Measurements from ENCODE around the gene TCEAL9. TPM values are rescaled to one million over a fixed set of nuclear protein-coding genes. Genes with fewer than 3 reads are reported as not detected.

TCEAL9 gene, protein sequence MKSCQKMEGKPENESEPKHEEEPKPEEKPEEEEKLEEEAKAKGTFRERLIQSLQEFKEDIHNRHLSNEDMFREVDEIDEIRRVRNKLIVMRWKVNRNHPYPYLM
- 1 to 10 TPM; 6.8 to 7.5 TPM for total RNA-seq

DNA sequence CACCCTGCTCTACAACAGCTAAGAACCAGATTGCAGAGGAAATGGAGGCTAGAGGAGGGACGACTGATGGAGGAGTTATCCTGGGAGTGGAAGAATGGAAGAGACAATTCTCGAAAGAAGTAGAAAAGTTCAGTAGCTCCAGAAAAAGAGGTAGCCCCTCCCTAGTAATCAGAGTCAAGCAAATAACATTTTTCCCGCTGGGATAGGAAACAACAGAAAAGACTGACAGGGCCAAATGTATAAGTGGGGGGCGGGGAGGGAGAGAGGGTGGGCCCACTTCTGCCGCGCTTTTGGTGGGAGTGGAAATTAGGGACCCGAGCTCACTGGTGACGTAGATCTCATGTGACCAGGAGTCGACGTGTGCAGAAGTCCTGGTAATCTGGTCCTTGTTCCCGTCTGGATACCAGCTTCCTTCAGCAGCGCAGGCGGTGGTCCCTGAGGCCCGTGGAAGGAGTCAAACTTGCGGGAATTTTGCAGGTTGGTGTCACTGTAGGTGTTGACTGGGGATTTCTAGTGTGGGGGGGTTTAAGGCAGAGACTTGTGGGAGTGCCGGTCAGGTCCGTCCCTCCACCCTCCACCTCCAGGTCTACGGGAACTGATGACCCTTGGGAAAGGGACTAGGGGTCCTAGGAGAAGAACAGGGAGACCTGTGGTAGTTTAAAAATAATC lies at the start of gene TCEAL9:
TCEAL9 (plus strand) TSS at position 377 of the 669 bp plus-strand sequence. CDS start 1,179 bp downstream, outside the sequence.
- Mint-ChIP-seq H3K9me3 (no peaks in the 10 kb centered on the region), H3K27ac (peak within 1 kb of the TSS; percentile 74), H3K27me3 (no peaks in the 10 kb centered on the region), H3K4me1 (ENCODE audit: low read depth) (peaks cover 2% of the 10 kb centered on the region), H3K4me3 (peak within 1 kb of the TSS; percentile 83), H3K36me3 (ENCODE audit: low read depth) (peaks cover 3% of the 10 kb centered on the region)
- ChIA-PET CTCF (interaction anchor here (1.9 kb wide), 1 partner anchor 108 kb away, joined by 5 read pairs; no protein-coding TSS in a partner anchor), POLR2A (no interaction called here)
- TF ChIP-seq, protein P1, sequence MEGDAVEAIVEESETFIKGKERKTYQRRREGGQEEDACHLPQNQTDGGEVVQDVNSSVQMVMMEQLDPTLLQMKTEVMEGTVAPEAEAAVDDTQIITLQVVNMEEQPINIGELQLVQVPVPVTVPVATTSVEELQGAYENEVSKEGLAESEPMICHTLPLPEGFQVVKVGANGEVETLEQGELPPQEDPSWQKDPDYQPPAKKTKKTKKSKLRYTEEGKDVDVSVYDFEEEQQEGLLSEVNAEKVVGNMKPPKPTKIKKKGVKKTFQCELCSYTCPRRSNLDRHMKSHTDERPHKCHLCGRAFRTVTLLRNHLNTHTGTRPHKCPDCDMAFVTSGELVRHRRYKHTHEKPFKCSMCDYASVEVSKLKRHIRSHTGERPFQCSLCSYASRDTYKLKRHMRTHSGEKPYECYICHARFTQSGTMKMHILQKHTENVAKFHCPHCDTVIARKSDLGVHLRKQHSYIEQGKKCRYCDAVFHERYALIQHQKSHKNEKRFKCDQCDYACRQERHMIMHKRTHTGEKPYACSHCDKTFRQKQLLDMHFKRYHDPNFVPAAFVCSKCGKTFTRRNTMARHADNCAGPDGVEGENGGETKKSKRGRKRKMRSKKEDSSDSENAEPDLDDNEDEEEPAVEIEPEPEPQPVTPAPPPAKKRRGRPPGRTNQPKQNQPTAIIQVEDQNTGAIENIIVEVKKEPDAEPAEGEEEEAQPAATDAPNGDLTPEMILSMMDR (IDR thresholded peaks at IDR 0.05): no peak
- intact Hi-C loops (cut with micrococcal nuclease): no loop called here
- ATAC-seq (no peak), DNase-seq (peak; percentile 12)

DNA sequence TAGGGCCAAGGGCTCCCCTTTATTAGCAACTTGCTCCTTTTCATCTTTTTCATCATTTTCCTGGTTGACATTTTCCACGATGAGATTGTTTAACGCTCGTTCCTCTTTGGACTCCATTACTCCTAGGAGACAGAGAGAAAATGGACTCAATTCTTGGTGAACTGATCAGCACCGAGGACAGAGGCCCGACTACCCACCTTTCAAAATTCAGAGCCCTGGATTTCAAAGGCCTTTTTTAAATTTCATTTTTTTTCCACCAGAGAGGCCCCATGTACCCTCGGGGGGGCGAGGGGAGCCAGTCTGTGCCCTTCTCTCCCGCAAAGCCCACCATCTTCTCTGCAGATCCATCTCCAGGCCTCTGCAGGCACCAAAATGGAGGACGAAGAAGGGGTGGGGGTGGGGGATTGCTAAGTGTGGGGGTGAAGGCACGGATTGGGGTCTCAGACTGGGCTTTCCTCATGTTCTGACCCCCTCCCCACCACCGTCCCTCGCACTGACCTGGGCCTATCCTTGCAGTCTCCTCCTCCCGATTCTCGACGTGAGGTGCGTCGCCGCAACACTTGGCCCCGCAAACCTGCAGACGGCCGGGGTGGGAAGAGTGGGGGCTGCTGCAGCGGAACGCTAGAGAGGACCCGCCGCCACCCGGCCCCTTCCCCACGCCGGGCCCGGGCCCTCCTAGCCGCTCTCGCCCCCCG lies 46.3 kb upstream of the TCEAL9 start:
- no peaks in the 10 kb centered on the region for H3K27me3 Mint-ChIP-seq
- ATAC-seq: no peak
- ChIA-PET CTCF (no interaction called here), POLR2A (interaction anchor here (0.6 kb wide), 1 partner anchor 13 kb away, joined by 4 read pairs; no protein-coding TSS in a partner anchor)
- H3K36me3 Mint-ChIP-seq (ENCODE audit: low read depth): peaks cover 4% of the 10 kb centered on the region
- H3K9me3 Mint-ChIP-seq: no peaks in the 10 kb centered on the region
- TF ChIP-seq, protein P1 (IDR thresholded peaks at IDR 0.05): no peak
- H3K27ac Mint-ChIP-seq: no peak overlapping the region
- H3K4me1 Mint-ChIP-seq (ENCODE audit: low read depth): peaks cover 6% of the 10 kb centered on the region
- H3K4me3 Mint-ChIP-seq: peak overlapping the region; percentile 52
- peak; percentile 2 for DNase-seq
- intact Hi-C loops (cut with micrococcal nuclease): no loop called here

DNA sequence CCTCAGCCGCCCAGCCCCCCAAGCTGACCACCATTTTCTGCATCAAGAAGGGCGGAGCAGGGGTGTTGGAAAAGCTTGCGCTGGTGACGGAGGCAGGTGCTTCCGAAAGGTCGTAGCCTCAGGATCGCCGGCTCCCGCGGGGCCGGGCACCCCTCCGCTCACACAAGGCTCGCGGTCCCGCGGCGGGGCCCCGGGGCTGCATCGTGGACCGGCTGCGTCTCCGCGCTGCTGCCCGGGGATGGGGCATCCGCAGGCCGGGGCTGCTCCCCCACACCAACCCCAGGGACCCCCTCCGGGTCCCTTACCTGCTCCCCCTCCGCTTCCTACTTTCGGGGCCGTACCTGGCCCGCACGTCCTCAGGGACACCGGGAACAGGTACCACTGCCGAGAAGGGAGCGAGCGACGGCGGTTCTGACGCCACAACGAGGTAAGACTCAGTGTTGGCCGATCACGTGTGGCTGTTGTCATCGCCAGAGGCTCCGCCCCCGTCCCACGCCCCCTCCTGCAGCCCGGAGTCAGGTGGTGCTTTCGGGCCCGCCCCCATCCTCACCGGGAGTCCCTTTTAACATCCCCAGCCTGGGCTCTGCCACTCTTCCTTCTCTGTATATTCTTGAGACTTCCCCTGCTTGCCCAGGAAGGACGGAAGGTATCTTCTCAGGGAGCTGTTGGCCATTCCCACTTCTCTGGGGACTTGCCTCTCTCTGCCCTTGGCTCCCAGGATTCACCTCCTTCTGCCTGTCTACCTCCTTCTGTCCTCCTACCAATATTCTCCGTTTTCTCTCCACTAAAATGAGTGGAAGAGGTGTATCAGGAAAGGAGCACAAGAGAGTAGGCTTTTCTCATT lies 45.5 kb upstream of the TCEAL9 start, which contains the start of gene BEX2:
BEX2 (minus strand) TSS at position 436 of the 844 bp plus-strand sequence. CDS start 1,014 bp downstream, outside the sequence.
- ChIA-PET POLR2A (interaction anchor here (0.6 kb wide), 1 partner anchor 12 kb away, joined by 4 read pairs; no protein-coding TSS in a partner anchor), CTCF (no interaction called here)
- intact Hi-C loops (cut with micrococcal nuclease): no loop called here
- Mint-ChIP-seq H3K4me1 (ENCODE audit: low read depth) (peaks cover 3% of the 10 kb centered on the region), H3K9me3 (no peaks in the 10 kb centered on the region), H3K36me3 (ENCODE audit: low read depth) (peaks cover 4% of the 10 kb centered on the region), H3K4me3 (peak within 1 kb of the TSS; percentile 75), H3K27ac (peak within 1 kb of the TSS; percentile 49), H3K27me3 (no peaks in the 10 kb centered on the region)
- DNase-seq: peak; percentile 90
- peak; percentile 99 for ATAC-seq
- TF ChIP-seq, protein P1 (IDR thresholded peaks at IDR 0.05): no peak

DNA sequence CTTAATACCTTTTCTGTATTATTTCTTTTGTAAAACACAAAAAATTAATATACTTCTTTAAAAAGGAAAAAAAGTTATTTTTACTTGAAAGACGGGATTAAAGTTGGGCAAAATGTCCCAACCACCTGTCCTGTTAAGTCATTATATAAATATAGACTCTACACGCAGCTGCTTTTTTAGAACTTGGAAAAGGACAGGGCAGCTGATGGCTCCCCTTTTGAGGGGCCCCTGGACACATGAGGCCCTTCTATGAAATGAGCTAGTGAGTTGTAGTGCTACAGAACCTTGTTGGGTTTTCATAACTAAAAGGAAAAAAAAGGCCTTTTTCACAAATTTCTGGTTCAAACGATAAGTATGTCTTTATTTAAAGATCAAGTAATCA lies 44.9 kb upstream of the TCEAL9 start:
- peak overlapping the region; percentile 75 for H3K4me3 Mint-ChIP-seq
- ChIA-PET POLR2A (no interaction called here), CTCF (interaction anchor here (1.1 kb wide), 1 partner anchor 153 kb away, joined by 4 read pairs; no protein-coding TSS in a partner anchor)
- DNase-seq (no peak), ATAC-seq (no peak)
- H3K9me3 Mint-ChIP-seq: no peaks in the 10 kb centered on the region
- no peak overlapping the region for H3K27ac Mint-ChIP-seq
- H3K4me1 Mint-ChIP-seq (ENCODE audit: low read depth): peaks cover 3% of the 10 kb centered on the region
- H3K36me3 Mint-ChIP-seq (ENCODE audit: low read depth): peaks cover 4% of the 10 kb centered on the region
- intact Hi-C loops (cut with micrococcal nuclease): no loop called here
- H3K27me3 Mint-ChIP-seq: no peaks in the 10 kb centered on the region
- TF ChIP-seq, protein P1 (IDR thresholded peaks at IDR 0.05): no peak

Data from activated CD8-positive, alpha-beta T cell treated with anti-CD3 and anti-CD28 coated beads for 36 hours (primary cell).